Fibroblast of upper back skin (primary cell): Measurements from ENCODE around the gene NOD2.
A peak's percentile ranks its signal among the peaks of the same experiment; 100 is the strongest.

Source experiments
- DNase-seq: peaks from one replicate; pipeline ENCODE4 v3.0.0-alpha.2; 2013

The NOD2 gene

DNA sequence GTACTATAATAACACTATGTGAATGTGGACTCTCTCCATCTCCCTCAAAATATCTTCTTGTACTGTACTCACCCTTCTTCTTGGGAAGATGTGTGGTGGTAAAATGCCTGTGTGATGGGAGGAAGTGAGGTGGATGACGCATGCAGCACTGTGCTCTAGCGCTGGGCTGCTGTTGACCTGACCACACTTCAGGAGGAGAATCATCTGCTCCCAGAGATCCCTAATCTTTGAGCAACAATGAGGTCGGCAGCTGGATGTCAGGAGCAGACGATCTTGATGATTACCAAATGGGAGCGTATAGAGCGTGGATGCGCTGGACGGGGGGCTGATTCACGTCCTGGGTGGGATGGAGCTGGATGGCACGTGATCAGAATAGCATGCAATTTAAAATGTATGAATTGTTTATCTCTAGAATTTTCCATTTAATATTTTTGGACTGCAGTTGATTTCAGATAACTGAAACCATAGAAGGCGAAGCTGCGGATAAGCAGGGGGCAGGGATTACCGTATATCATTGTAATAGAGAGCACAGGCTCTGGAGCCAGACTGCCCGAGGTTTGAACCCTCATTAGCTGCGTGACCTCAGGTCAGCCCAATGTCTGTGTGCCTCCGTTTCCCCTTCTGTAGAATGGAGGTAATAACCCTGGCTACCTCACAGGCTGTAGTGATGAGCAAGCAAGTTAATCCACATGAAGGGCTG is 24.8 kb downstream of the NOD2 start:
- peak; percentile 58 for DNase-seq

- no peak for DNase-seq
These were observed 25.5 kb downstream of the NOD2 start for GRCh38 chr16:50718761-50719400.

- no peak for DNase-seq
These were observed 26.3 kb downstream of the NOD2 start for GRCh38 chr16:50719401-50720337.

GRCh38 chr16:50721549-50722404 is 28.4 kb downstream of the NOD2 start:
- DNase-seq = no peak

- no peak for DNase-seq
These were observed 29.0 kb downstream of the NOD2 start for GRCh38 chr16:50722405-50722737.

DNA sequence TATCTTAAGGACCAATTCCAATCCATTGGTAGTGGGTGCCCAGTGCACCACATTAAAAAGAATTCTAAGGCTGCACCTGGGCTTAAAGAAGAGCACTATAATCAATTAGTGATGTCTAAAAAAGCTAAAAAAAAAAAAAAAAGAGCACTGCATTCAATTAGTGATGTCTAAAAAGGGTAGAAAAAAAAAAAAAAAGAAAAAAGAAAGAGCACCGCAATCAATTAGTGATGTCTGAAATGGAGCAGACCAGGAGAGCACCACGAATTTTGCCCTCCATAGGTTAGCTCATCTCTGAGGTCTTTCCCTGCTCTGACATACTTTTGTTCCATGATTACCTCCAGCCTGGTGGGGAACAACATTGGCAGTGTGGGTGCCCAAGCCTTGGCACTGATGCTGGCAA is 29.6 kb downstream of the NOD2 start:
- no peak for DNase-seq

DNA sequence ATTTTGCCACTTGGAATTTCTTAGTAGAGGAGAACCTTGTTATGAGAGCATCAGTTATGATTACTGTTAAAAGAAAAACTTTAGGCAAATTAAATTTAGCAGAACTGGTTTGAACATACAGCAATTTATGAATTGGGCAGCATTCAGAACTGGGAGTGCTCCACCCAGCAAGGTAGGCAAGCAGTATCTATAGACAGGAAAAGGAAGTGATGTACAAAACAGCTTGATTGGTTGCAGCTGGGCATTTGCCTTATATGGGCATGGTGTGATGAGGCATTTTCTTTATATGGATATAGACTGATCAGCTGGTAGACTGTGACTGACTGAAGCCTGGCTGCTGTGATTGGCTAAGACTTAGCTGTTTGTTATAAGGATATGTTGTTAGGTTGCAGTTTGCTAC is 30.9 kb downstream of the NOD2 start:
- DNase-seq = no peak

- DNase-seq = no peak
These were observed 38.0 kb downstream of the NOD2 start for GRCh38 chr16:50731130-50731988.

DNA sequence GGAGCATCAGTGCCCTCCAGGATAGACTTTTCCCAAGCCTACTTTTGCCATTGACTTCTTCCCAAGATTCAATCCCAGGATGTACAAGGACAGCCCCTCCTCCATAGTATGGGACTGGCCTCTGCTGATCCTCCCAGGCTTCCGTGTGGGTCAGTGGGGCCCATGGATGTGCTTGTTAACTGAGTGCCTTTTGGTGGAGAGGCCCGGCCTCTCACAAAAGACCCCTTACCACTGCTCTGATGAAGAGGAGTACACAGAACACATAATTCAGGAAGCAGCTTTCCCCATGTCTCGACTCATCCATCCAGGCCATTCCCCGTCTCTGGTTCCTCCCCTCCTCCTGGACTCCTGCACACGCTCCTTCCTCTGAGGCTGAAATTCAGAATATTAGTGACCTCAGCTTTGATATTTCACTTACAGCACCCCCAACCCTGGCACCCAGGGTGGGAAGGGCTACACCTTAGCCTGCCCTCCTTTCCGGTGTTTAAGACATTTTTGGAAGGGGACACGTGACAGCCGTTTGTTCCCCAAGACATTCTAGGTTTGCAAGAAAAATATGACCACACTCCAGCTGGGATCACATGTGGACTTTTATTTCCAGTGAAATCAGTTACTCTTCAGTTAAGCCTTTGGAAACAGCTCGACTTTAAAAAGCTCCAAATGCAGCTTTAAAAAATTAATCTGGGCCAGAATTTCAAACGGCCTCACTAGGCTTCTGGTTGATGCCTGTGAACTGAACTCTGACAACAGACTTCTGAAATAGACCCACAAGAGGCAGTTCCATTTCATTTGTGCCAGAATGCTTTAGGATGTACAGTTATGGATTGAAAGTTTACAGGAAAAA is 38.8 kb downstream of the NOD2 start:
- no peak for DNase-seq

DNA sequence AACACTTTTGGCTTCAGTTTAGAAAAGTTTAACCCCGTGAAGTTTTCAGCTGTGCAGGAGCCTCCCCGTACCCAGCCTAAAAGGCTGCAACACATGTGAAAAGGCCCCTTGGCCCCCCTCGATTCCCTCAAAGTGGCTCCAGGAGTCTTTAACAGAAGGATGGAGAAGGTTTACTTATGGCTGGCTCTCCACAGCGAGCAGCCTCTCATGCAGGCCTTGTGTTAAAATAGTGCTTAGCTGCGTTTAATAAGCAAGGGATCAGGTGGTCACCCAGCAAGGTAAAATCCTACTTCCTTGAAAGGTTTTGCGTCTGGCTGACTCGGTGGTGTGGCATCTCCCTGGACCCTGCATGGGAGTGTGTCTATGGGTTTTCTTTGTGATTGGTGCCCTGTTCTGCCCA is 40.1 kb downstream of the NOD2 start:
- no peak for DNase-seq

DNA sequence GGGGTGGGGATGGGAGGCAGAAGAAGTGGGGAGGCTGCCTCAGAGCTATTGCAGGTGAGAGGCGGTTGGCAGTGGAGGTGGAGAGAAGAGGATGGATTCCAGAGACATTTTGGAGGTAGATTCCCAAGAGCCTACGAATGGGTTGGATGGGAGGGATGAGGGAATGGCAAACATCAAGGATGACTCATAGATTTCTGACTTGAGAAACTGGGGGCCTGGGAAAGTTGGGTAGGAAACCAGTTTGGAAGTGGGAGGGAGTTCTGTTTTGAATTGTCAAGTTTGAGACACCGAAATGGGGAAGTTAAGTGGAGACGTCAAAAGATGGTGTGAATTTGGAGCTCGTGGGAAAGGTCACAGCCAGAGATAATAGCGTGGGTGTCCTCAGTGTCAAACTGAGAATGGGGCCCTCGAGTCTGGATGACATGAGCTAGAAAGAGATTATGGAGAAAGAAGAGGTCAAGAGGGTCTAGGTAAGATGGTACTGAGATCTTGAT is 42.3 kb downstream of the NOD2 start:
- no peak for DNase-seq

DNA sequence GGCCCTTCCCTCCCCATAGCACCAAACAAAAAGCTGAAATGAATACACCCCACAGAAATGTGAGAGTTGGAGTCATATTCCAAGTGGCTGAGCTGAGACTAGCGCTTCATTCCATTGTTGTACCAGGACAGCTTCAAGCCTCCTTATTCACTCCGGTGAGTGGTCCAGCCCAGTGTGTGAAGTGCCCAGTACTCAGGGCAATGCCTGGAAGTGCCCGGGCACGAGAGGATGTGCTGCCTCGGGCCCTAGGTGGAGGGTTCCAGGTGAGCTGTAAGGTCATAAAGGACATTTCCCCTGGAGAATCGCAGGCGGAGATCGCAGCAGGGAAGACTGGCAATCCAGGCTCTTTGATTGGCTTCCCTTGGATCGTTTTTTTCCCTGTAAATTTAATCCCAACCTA is 43.0 kb downstream of the NOD2 start:
- no peak for DNase-seq

DNA sequence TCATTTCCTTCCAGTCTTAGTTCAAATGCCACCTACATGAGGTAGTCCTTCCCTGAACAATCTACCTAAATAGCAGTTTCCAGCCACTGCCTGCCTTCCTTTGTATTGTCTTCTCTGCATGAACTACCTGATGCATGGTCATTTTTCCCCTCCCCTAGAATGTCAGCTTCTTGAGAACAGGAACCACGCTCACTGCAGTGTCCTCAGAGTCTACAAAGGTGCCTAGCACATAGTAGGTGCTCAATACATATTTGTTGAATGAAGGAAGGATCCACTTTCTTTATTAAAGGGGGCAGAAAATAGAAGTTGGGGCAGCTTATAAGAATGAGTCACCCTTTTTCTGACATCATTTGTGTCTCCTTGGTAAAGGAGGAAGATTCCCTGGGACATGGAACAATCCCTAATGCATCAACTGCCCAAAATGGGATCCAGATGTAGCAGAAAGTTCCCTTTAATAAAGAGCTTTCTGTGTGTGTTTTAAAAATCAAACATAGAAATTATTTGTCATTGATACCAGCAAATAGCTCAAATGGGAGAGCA is 44.1 kb downstream of the NOD2 start:
- peak; percentile 30 for DNase-seq

DNA sequence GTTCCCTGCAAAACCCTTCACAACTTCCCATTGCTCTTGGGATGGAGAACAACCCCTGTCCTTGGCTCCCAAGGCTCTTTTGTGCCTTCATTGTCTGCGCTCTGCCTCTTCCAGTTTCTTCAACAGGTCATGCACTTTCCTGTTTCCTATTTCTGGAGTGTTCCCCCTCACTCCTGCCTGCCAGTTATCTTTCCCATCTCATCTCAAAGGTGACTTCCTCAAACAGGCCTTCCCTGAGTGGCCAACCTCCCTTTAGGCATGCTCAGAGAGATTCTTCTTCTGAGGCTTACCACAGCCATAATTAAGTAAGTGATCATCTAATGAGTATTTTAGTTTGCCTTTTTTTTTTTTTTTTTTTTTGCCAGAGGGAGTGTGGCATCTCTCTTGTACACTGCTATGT is 45.6 kb downstream of the NOD2 start:
- no peak for DNase-seq

- DNase-seq = no peak
These were observed 47.3 kb downstream of the NOD2 start for GRCh38 chr16:50740736-50741135.

DNA sequence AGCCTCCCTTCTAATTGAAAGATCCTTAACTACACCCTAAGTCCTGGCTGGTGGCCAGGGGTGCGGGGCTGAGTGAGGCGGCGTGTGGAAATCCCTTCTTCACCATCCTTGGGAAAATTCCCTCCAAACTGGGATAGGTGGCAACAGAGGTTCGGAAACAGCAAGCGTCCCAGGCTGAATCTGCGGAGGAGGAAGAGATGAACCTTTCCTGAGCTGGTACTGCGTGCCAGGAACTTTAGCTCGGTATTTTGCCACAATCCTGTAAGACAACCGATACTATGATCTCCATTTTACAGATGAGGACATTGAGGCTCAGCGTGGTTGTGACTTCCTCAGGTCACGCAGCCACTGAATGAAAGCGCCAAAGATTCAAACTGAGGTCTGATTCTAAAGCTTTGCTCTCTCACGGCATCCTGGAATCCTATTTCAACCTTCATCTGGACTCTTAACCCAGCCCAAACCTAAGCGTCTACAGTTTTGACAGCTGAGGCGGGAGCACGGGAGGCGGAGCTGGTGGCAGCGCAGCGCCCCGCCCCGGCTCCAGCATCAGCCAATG is 47.9 kb downstream of the NOD2 start:
- DNase-seq = no peak

DNA sequence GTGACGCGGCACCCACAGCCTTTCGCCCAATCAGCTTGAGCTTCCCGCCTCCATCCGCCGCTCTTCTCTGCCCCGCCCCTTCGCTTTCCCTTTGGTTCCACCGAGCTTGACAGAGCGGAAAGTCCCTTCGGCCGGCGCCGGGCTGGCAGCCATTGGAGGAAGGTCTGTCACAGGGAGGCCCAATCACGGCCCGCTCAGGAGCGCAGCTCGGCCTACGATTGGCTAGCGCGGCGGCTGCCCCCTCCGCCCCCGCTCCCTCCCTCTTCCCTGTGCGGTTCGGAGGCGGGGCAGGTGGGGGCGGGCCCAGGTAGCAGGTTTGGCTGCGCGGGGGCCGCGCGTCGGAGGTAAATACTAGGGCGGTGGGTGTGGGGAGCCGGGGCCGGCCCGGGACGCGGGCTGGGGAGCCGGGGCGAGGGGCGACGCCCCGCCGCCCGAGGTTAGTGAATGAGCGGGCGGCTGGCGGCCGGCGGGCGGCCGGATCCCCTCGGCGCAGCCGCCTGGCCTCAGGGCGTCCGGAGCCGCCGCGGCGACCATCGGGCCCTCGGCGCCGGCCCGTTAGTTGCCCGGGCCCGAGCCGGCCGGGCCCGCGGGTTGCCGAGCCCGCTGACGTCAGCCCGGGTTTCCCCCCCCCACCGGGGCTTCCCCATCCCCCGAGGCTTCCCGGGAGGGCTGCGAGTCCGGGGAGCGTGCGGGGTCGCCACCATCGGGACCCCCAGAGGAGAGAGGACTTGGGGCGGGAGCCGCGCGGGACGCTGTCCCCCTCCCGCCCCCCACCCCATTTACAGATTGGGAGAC is 48.6 kb downstream of the NOD2 start, which contains the start of gene CYLD:
Gene CYLD (plus strand): TSS at position 306 of the 795 bp plus-strand sequence. CDS start 7,613 bp downstream, outside the sequence.
- peak; percentile 99 for DNase-seq

DNA sequence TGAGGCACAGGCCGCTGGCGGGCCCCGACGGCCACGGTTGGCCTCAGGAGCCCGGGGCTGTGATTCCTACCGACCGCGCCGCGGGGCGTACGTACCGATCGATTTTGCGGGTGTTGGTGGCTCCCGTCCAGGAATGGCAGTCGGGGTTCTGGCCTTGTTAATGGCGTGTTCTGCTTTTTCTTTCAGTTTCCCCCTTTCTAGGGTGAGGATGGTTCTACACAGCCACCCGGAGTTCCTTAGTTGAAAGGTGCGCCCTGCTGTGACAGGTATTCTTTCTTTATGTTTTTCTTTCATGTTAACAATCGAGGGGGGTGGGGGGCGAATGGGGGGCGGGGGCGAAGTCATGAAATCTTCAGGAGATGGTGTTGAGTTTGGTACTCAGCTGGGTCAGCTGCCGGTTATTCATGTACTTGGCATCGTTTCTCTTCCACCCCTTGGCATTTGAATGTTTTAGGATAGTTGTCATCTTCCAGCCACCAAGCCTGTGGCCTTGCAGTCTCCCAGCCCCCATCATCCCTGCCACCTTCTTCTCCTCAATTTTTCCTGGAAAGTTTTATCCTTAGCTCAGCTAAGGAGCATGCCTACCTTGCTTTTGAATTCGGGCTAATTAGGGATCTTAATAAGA is 49.3 kb downstream of the NOD2 start:
- peak; percentile 31 for DNase-seq
